IMR-90 (cell line): Measurements from ENCODE around the gene TSR2. TPM values are rescaled to one million over a fixed set of nuclear protein-coding genes. Genes with fewer than 3 reads are reported as not detected.

Source experiments
- ATAC-seq: fragments of 200-7000 bp; cut with Tn5 transposase; 2 replicates; pipeline ENCODE4 v1.9.1; 2020; ENCODE audit warnings: low read depth, mild to moderate bottlenecking, moderate library complexity
- BruUV-seq: library from RNA; stranded (reverse); fragments of 400-500 nt; replicated peaks from 2 replicates; lab custom pipeline; 2021; lab: Mats Ljungman, UMichigan
- CTCF ChIA-PET: fragments of 300-600 bp; formaldehyde crosslinking; extraction: SDS; loops from one replicate; lab custom pipeline; 2021; ENCODE audit warnings: antibody characterized with exemption; lab: Yijun Ruan, JAX
- POLR2A ChIA-PET: fragments of 300-600 bp; sonication (Branson Sonifier 250); formaldehyde crosslinking; loops from one replicate; lab custom pipeline; 2022; ENCODE audit warnings: antibody characterized with exemption; ENCODE audit not compliant: unreplicated experiment; lab: Charles Lee
- DNase-seq: peaks from one replicate; pipeline ENCODE4 v3.0.0; 2013
- H2AFZ ChIP-seq: replicated peaks from 2 replicates; pipeline ENCODE3; 2013; ENCODE audit warnings: low read length, mild to moderate bottlenecking; ENCODE audit not compliant: poor library complexity
- H2AK5ac ChIP-seq: 2 replicates; pipeline ENCODE4 v1.6.1; 2013; ENCODE audit warnings: low read depth, low read length, inconsistent platforms
- H2AK9ac ChIP-seq: replicated peaks from 2 replicates; pipeline ENCODE3; 2013; ENCODE audit warnings: mild to moderate bottlenecking, low read depth, low read length, moderate library complexity; ENCODE audit not compliant: poor library complexity
- H2BK120ac ChIP-seq: 2 replicates; pipeline ENCODE4 v1.6.1; 2013; ENCODE audit warnings: low read depth, low read length, inconsistent platforms
- H2BK15ac ChIP-seq: 3 replicates; pipeline ENCODE4 v1.6.1; 2013; ENCODE audit warnings: low read depth, low read length, inconsistent platforms
- H2BK20ac ChIP-seq: 2 replicates; pipeline ENCODE4 v1.6.1; 2013; ENCODE audit warnings: low read depth, mild to moderate bottlenecking, inconsistent platforms, low read length, moderate library complexity
- H2BK5ac ChIP-seq: 2 replicates; pipeline ENCODE4 v1.6.1; 2013; ENCODE audit warnings: mild to moderate bottlenecking, low read depth, low read length, inconsistent platforms; ENCODE audit not compliant: poor library complexity, severe bottlenecking
- H3K14ac ChIP-seq: replicated peaks from 2 replicates; pipeline ENCODE4 v1.6.1; 2013; ENCODE audit warnings: low read depth, low read length, inconsistent platforms
- H3K18ac ChIP-seq: 2 replicates; pipeline ENCODE4 v1.6.1; 2013; ENCODE audit warnings: low read depth, low read length, control low read depth
- H3K23ac ChIP-seq: 2 replicates; pipeline ENCODE4 v1.6.1; 2013; ENCODE audit warnings: low read depth, low read length, inconsistent platforms
- H3K27ac ChIP-seq: 2 replicates; pipeline ENCODE4 v1.5.1; 2013; ENCODE audit warnings: mild to moderate bottlenecking, control low read depth, low read length; ENCODE audit not compliant: insufficient read depth
- H3K27me3 ChIP-seq: 2 replicates; pipeline ENCODE4 v1.6.1; 2013; ENCODE audit warnings: low read length; ENCODE audit not compliant: control insufficient read depth, insufficient read depth
- H3K36me3 ChIP-seq: 2 replicates; pipeline ENCODE4 v1.6.1; 2013; ENCODE audit warnings: low read length, mixed read lengths; ENCODE audit not compliant: control insufficient read depth, insufficient read depth
- H3K4ac ChIP-seq: 2 replicates; pipeline ENCODE4 v1.6.1; 2013; ENCODE audit warnings: low read depth, low read length, inconsistent platforms
- H3K4me1 ChIP-seq: 2 replicates; pipeline ENCODE4 v1.6.1; 2013; ENCODE audit warnings: low read length, mixed read lengths; ENCODE audit not compliant: control insufficient read depth, insufficient read depth
- H3K4me2 ChIP-seq: 2 replicates; pipeline ENCODE4 v1.6.1; 2013; ENCODE audit warnings: low read depth, mild to moderate bottlenecking, control low read depth, low read length, moderate library complexity
- H3K4me3 ChIP-seq: 2 replicates; pipeline ENCODE4 v1.5.1; 2013; ENCODE audit warnings: low read depth, mild to moderate bottlenecking, control low read depth, low read length, moderate library complexity; ENCODE audit not compliant: insufficient read depth
- H3K56ac ChIP-seq: 2 replicates; pipeline ENCODE4 v1.6.1; 2013; ENCODE audit warnings: low read length, inconsistent platforms; ENCODE audit not compliant: insufficient read depth; ENCODE audit errors: extremely low read depth
- H3K79me1 ChIP-seq, 2 experiments: 2 replicates each; pipeline ENCODE4 v1.6.1; 2013; ENCODE audit warnings: low read length in 2 of 2, inconsistent platforms in 1 of 2, low read depth in 1 of 2
- H3K9ac ChIP-seq: 2 replicates; pipeline ENCODE4 v1.6.1; 2013; ENCODE audit warnings: low read depth, low read length, control low read depth
- H3K9me1 ChIP-seq: 2 replicates; pipeline ENCODE4 v1.6.1; 2013; ENCODE audit warnings: low read length, inconsistent platforms; ENCODE audit not compliant: insufficient read depth
- H3K9me3 ChIP-seq: 2 replicates; pipeline ENCODE4 v1.6.1; 2013; ENCODE audit warnings: low read length; ENCODE audit not compliant: control insufficient read depth, insufficient read depth
- H4K20me1 ChIP-seq: 2 replicates; pipeline ENCODE4 v1.6.1; 2013; ENCODE audit warnings: low read length, inconsistent platforms; ENCODE audit not compliant: insufficient read depth
- H4K5ac ChIP-seq: 2 replicates; pipeline ENCODE4 v1.6.1; 2013; ENCODE audit warnings: mild to moderate bottlenecking, low read depth, low read length, control low read depth
- H4K8ac ChIP-seq, 2 experiments: 2 replicates each; pipeline ENCODE4 v1.6.1; 2013; ENCODE audit warnings: low read depth in 2 of 2, low read length in 2 of 2, control low read depth in 1 of 2, inconsistent platforms in 1 of 2
- H4K91ac ChIP-seq: 2 replicates; pipeline ENCODE4 v1.6.1; 2013; ENCODE audit warnings: low read depth, low read length, inconsistent platforms; ENCODE audit not compliant: insufficient read depth
- MAFK ChIP-seq: IDR thresholded peaks from 2 replicates; pipeline ENCODE4 v1.6.1; 2012; ENCODE audit warnings: low read depth, low read length, improper control_type of control experiment
- WGBS, 2 experiments: methylation state at CpG; one replicate each; pipeline versions ENCODE4 v1.1.5 to v1.1.7; 2013; ENCODE audit warnings: missing lambda C conversion rate in 2 of 2; ENCODE audit not compliant: insufficient read length in 1 of 2; ENCODE audit errors: extremely low coverage in 2 of 2; 5-methylcytosine and 5-hydroxymethylcytosine counted together
- dilution Hi-C: fragments of 300-500 bp; cut with HindIII; formaldehyde crosslinking; loops from one replicate; pipeline ENCODE4 v1.14.3; 2018; ENCODE audit warnings: low sequenced_read_pairs; ENCODE audit not compliant: unreplicated experiment
- in situ Hi-C: fragments of 300-500 bp; cut with MboI; formaldehyde crosslinking; loops from 3 replicates; pipeline ENCODE4 v1.14.3; 2019; ENCODE audit warnings: low sequenced_read_pairs, inconsistent platforms, mixed read lengths
- intact Hi-C: fragments of 100-400 bp; cut with micrococcal nuclease; formaldehyde crosslinking; loops from 2 replicates; pipeline ENCODE4 v1.10.0; 2022
- polyA plus RNA-seq, 3 experiments: library from polyadenylated mRNA; depleted of rRNA; stranded (reverse); fragments of >200 nt; gene quantifications; 2 replicates each; pipeline ENCODE4 v1.2.3, GENCODE V29; 2012; ENCODE audit warnings: low replicate concordance in 1 of 3
- total RNA-seq: library from RNA; depleted of rRNA; stranded (reverse); fragments of >200 nt; gene quantifications from 2 replicates; pipeline ENCODE4 v1.2.3, GENCODE V29; 2012
- TF ChIP-seq, protein P1 (sequence below): fragments of 150-350 bp; IDR thresholded peaks from 2 replicates; pipeline ENCODE4 v1.6.1; 2017; ENCODE audit warnings: mild to moderate bottlenecking, antibody characterized with exemption, low read length, low read depth

TSR2 gene
- total and polyA plus RNA-seq, 2 of the 4 experiments (the other 2 are of a cell fraction), result 8.8 to 22.1 TPM

DNA sequence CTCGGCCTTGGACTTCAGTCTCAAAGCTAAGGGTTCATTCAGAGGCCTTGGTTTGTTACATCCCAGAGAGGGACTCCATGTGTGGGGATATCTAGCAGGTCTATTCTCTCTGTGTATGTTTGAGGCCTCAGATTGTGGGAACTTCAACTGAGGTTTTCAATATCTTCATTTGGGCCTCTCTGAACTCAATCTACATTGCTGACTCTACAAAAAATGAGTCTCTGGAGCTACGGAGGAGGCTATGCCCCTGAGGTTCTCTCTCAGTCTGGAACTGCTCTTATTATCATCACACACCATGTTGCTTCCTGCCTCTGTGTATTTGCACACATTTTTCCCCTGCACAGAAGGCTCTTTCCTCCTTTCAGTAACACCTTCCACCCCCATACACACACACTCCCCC, 5.1 kb upstream of the TSR2 start:
- DNase-seq (no peak), ATAC-seq (no peak)
- no peak overlapping the region for H3K23ac ChIP-seq
- no peak overlapping the region for H4K8ac ChIP-seq
- no peak overlapping the region for H4K91ac ChIP-seq
- H2AK9ac ChIP-seq, result no peak overlapping the region
- H2AK5ac ChIP-seq, result no peak overlapping the region
- no peaks in the 10 kb centered on the region for H3K9me1 ChIP-seq
- no peak overlapping the region for H3K4me3 ChIP-seq
- no peak overlapping the region for H2AFZ ChIP-seq
- no peaks in the 10 kb centered on the region for H3K27me3 ChIP-seq
- no peak overlapping the region for H3K4ac ChIP-seq
- no peak overlapping the region for H2BK15ac ChIP-seq
- no peak overlapping the region for H2BK120ac ChIP-seq
- WGBS, 2 experiments, result 40% methylated on average over 1 of the region's 2 CpGs; no CpG with 5 or more reads in 1 of the 2 experiments
- no peaks in the 10 kb centered on the region for H4K20me1 ChIP-seq
- BruUV-seq, result no TSS peak
- dilution Hi-C loops (no loop called here), intact Hi-C loops (no loop called here), in situ Hi-C loops (loop anchor here (25.0 kb wide), 1 partner anchor 398 kb away; the partner anchor contains the start of gene PHF8)
- no peak overlapping the region for H2BK5ac ChIP-seq
- no peak overlapping the region for H3K18ac ChIP-seq
- no peaks in the 10 kb centered on the region for H3K9me3 ChIP-seq
- H3K9ac ChIP-seq, result no peak overlapping the region
- H3K56ac ChIP-seq, result no peak overlapping the region
- H4K5ac ChIP-seq, result no peak overlapping the region
- CTCF ChIA-PET, result no interaction called here
- H2BK20ac ChIP-seq, result no peak overlapping the region
- no peaks in the 10 kb centered on the region for H3K79me1 ChIP-seq
- H3K36me3 ChIP-seq, result no peaks in the 10 kb centered on the region
- peak; percentile 38; the same call in 1 of the 2 replicates for TF ChIP-seq MAFK
- TF ChIP-seq, protein P1, sequence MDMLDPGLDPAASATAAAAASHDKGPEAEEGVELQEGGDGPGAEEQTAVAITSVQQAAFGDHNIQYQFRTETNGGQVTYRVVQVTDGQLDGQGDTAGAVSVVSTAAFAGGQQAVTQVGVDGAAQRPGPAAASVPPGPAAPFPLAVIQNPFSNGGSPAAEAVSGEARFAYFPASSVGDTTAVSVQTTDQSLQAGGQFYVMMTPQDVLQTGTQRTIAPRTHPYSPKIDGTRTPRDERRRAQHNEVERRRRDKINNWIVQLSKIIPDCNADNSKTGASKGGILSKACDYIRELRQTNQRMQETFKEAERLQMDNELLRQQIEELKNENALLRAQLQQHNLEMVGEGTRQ, result no peak
- H3K4me2 ChIP-seq, result no peak overlapping the region
- H3K27ac ChIP-seq, result no peak overlapping the region
- no peak overlapping the region for H3K14ac ChIP-seq
- POLR2A ChIA-PET, result no interaction called here
- no peaks in the 10 kb centered on the region for H3K4me1 ChIP-seq
